PC-9 (cell line): ENCODE measurements around the gene TBPL1.

Experiments
- EZH2 ChIP-seq: fragments of 200-600 bp; sonication (generic); IDR thresholded peaks from 2 replicates; pipeline ENCODE4 v1.8.0; 2017; ENCODE audit warnings: antibody characterized with exemption, low read depth
- TF ChIP-seq, protein P1 (sequence below): fragments of 200-600 bp; sonication (generic); conservative IDR thresholded peaks from 2 replicates; pipeline ENCODE4 v1.6.1; 2017; ENCODE audit warnings: mixed run types, antibody characterized with exemption, mild to moderate bottlenecking, moderate library complexity

DNA sequence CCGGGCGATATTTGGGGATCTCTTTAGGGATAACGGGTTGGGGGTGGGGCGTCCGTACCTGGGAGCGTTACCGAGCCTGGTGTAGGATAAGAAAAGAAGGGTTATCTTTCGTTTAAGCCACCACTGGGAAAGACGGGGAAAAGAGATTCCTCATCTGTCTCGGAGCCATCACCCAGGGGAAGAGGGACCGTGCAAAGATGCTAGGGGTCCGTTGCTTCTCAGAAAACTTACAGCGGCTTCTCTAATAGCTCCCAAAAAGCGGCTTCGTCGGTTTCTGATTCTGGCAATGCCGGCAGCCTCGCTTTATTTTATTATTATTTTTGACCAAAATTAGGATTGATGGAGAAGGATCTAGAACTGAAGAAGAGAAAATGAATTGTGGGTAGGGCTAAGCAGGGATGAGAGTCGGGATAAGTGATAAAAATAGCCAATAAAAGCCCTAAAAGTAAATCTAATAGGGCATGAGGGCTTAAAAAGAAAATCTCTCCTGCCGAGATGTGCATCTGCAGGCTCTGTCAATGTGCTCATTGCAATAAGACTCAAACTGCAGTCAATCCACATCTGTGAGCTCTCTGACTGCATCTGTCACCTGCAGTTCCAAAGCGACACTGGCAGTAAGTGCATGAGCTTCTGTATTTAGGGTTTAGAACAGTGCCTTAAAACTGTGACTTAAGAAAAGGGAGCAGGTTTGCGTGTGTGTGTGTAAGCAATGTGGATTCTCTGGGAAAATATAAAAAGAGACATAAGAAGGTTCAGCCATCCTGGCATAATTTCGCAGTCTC is 801 bp downstream of the TBPL1 start:
- TF ChIP-seq, protein P1, sequence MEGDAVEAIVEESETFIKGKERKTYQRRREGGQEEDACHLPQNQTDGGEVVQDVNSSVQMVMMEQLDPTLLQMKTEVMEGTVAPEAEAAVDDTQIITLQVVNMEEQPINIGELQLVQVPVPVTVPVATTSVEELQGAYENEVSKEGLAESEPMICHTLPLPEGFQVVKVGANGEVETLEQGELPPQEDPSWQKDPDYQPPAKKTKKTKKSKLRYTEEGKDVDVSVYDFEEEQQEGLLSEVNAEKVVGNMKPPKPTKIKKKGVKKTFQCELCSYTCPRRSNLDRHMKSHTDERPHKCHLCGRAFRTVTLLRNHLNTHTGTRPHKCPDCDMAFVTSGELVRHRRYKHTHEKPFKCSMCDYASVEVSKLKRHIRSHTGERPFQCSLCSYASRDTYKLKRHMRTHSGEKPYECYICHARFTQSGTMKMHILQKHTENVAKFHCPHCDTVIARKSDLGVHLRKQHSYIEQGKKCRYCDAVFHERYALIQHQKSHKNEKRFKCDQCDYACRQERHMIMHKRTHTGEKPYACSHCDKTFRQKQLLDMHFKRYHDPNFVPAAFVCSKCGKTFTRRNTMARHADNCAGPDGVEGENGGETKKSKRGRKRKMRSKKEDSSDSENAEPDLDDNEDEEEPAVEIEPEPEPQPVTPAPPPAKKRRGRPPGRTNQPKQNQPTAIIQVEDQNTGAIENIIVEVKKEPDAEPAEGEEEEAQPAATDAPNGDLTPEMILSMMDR = no peak
- no peak for TF ChIP-seq EZH2
